ENCODE results near the gene AQP12A.

Gene AQP12A

DNA sequence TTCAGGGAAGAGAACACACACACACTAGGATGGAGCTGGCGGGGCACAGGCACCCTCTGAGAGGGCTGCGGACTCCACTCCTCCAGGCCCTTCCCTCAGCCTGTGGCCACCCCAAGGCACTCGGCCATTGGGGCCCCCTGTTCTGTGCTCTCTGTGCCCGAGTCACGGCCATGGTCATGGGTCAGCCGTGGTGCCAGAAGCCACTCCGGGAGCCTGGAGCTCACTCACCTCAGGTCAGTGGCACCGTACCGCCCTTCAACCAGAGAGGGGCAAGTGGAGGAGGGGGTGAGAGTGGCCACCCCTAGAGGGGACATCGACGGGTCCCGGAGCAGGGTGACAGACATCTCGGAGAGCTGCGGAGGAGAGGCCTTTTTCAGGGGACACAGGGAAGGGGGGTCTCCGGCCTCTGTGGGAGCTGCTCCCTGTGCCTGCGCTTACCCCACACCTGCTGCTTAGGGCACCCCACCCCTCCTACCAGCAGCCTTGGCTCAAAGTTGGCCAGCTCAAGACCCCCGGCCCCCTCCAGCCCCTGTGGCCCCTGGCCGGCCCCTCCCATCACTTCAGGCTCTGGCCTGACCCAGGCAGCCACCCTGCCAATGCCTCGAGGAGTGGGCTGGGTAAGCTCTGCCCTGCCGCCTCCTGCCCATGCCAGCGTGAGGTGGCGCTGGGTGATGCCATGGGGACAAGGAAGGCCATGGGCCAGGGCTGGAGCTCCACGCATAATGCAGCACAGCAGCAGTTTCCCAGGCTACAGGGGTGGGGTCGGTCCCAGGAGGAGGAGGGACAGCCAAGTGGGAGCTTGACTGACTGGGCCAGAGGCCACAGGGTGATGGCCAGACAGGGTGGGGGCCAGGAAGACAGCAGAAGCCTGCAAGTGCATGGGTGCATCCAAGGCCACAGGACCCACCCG is 29.3 kb downstream of the AQP12A start:
- H3K27me3 ChIP-seq (ENCODE audit: insufficient read depth, low read length, poor library complexity), result no peaks in the 10 kb centered on the region
- no peaks in the 10 kb centered on the region for H3K36me3 ChIP-seq (ENCODE audit: insufficient read depth, low read length)

DNA sequence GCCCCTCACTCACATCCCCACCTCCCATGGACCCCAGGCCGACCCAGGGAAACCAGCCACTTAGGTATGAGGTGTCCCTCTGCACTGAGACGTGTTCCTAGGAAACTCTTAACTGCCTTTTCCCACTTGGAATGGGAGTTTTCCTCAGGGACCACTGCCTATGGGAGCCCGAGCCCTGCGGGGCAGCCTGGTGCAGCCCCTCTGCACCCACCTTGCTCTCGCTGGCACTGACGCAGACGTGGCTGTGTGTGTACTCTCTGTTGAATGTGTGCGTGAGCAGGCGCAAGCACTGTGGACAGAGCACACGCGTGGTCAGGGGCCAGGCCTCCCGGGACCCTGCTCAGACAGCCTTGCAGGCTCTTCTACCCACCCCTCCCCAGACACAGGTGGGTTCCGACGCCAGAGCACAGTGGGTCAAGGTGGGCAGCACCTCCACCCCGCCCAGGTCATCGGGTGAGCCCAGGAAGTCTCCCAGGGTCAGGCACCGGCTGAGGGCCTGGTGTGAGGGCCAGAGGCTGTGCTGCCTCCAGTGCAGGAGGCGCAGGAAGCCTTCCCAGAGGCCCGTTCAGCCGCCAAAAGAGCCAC is 30.0 kb downstream of the AQP12A start:
- peaks cover 19% of the 10 kb centered on the region; the same call in 1 of the 2 replicates for H4K20me1 ChIP-seq (ENCODE audit: insufficient read depth, low read length)
- H2AFZ ChIP-seq (ENCODE audit: low read depth, low read length), result no peak overlapping the region
- no peaks in the 10 kb centered on the region for H3K36me3 ChIP-seq (ENCODE audit: insufficient read depth, low read length)
- no peak overlapping the region for H3K27ac ChIP-seq (ENCODE audit: low read length)
- TF ChIP-seq EZH2 (IDR thresholded peaks at IDR 0.05; ENCODE audit: borderline replicate concordance, low read depth, low read length, severe bottlenecking), result no peak
- TF ChIP-seq, protein P1, sequence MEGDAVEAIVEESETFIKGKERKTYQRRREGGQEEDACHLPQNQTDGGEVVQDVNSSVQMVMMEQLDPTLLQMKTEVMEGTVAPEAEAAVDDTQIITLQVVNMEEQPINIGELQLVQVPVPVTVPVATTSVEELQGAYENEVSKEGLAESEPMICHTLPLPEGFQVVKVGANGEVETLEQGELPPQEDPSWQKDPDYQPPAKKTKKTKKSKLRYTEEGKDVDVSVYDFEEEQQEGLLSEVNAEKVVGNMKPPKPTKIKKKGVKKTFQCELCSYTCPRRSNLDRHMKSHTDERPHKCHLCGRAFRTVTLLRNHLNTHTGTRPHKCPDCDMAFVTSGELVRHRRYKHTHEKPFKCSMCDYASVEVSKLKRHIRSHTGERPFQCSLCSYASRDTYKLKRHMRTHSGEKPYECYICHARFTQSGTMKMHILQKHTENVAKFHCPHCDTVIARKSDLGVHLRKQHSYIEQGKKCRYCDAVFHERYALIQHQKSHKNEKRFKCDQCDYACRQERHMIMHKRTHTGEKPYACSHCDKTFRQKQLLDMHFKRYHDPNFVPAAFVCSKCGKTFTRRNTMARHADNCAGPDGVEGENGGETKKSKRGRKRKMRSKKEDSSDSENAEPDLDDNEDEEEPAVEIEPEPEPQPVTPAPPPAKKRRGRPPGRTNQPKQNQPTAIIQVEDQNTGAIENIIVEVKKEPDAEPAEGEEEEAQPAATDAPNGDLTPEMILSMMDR (IDR thresholded peaks at IDR 0.05; ENCODE audit: borderline replicate concordance, extremely low read depth, low read length, poor library complexity, severe bottlenecking), result no peak
- H3K9ac ChIP-seq (ENCODE audit: low read depth, low read length), result no peak overlapping the region
- no peak for DNase-seq
- no peak for ATAC-seq (ENCODE audit: insufficient read depth, low read depth)
- H3K4me2 ChIP-seq (ENCODE audit: insufficient read depth, low read length), result no peak overlapping the region
- no peaks in the 10 kb centered on the region for H3K9me3 ChIP-seq (ENCODE audit: insufficient read depth, low read length, severe bottlenecking)
- H3K27me3 ChIP-seq (ENCODE audit: insufficient read depth, low read length, poor library complexity), result no peaks in the 10 kb centered on the region
- no peak overlapping the region for H3K4me3 ChIP-seq (ENCODE audit: low read depth in 1 of 2, low read length in 2 of 2)
- no peaks in the 10 kb centered on the region for H3K4me1 ChIP-seq (ENCODE audit: insufficient read depth, low read length)
- H3K79me2 ChIP-seq (ENCODE audit: insufficient read depth, low read length), result no peaks in the 10 kb centered on the region

More for the DNA sequence above, 29.3 kb downstream of the AQP12A start:
- TF ChIP-seq, protein P1 (IDR thresholded peaks at IDR 0.05; ENCODE audit: borderline replicate concordance, extremely low read depth, low read length, poor library complexity, severe bottlenecking), result no peak
- TF ChIP-seq EZH2 (IDR thresholded peaks at IDR 0.05; ENCODE audit: borderline replicate concordance, low read depth, low read length, severe bottlenecking), result no peak
- H3K9ac ChIP-seq (ENCODE audit: low read depth, low read length), result no peak overlapping the region
- no peaks in the 10 kb centered on the region for H3K79me2 ChIP-seq (ENCODE audit: insufficient read depth, low read length)
- no peak overlapping the region for H3K27ac ChIP-seq (ENCODE audit: low read length)
- no peaks in the 10 kb centered on the region for H3K4me1 ChIP-seq (ENCODE audit: insufficient read depth, low read length)
- H2AFZ ChIP-seq (ENCODE audit: low read depth, low read length), result no peak overlapping the region
- DNase-seq (no peak), ATAC-seq (ENCODE audit: insufficient read depth, low read depth) (no peak)
- no peaks in the 10 kb centered on the region for H3K9me3 ChIP-seq (ENCODE audit: insufficient read depth, low read length, severe bottlenecking)
- no peak overlapping the region for H3K4me3 ChIP-seq (ENCODE audit: low read depth in 1 of 2, low read length in 2 of 2)
- H3K4me2 ChIP-seq (ENCODE audit: insufficient read depth, low read length), result no peak overlapping the region
- peaks cover 19% of the 10 kb centered on the region; the same call in 1 of the 2 replicates for H4K20me1 ChIP-seq (ENCODE audit: insufficient read depth, low read length)

DNA sequence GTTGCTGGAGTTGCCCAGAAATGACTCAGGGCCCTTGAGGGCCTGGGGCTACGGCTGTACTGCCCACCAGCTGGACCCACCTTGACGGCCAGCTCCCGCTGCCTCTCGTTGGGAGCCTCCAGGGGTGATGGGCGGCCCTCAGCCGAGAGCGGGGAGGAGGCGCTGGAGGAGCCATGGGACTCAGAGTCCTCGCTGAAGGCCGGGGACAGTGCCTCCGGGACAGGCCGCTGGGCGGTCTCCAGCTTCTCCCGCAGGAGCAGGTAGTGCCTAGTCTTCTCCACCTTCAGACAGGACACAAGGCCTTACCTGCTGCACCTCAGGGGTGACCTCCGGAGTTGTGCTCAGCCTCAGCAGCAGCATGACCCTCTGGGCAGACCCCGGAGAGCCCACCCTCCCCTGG is 30.7 kb downstream of the AQP12A start:
- Histone ChIP-seq H3K4me2 (ENCODE audit: insufficient read depth, low read length) (no peak overlapping the region), H3K9me3 (ENCODE audit: insufficient read depth, low read length, severe bottlenecking) (no peaks in the 10 kb centered on the region), H3K27me3 (ENCODE audit: insufficient read depth, low read length, poor library complexity) (no peaks in the 10 kb centered on the region), H3K36me3 (ENCODE audit: insufficient read depth, low read length) (no peaks in the 10 kb centered on the region), H3K79me2 (ENCODE audit: insufficient read depth, low read length) (no peaks in the 10 kb centered on the region), H4K20me1 (ENCODE audit: insufficient read depth, low read length) (peaks cover 17% of the 10 kb centered on the region; the same call in 1 of the 2 replicates), H3K27ac (ENCODE audit: low read length) (no peak overlapping the region), H3K9ac (ENCODE audit: low read depth, low read length) (no peak overlapping the region), H3K4me3 (ENCODE audit: low read depth in 1 of 2, low read length in 2 of 2) (no peak overlapping the region), H2AFZ (ENCODE audit: low read depth, low read length) (no peak overlapping the region), H3K4me1 (ENCODE audit: insufficient read depth, low read length) (no peaks in the 10 kb centered on the region)
- DNase-seq, result no peak
- no peak for ATAC-seq (ENCODE audit: insufficient read depth, low read depth)
- no peak for TF ChIP-seq EZH2 (IDR thresholded peaks at IDR 0.05; ENCODE audit: borderline replicate concordance, low read depth, low read length, severe bottlenecking)
- TF ChIP-seq, protein P1 (IDR thresholded peaks at IDR 0.05; ENCODE audit: borderline replicate concordance, extremely low read depth, low read length, poor library complexity, severe bottlenecking), result no peak
